ENCODE data around the gene CABLES1. TPM values are rescaled to one million over a fixed set of nuclear protein-coding genes. Genes with fewer than 3 reads are reported as not detected.
"Not testable (repeated sequence)": the region's sequence is repeated elsewhere in the genome, so short reads cannot be mapped to it uniquely, and the experiment has no call there.

The CABLES1 gene
- total and polyA plus RNA-seq, 9 donors = 3.7 to 8.6 (median 6.2) TPM

DNA sequence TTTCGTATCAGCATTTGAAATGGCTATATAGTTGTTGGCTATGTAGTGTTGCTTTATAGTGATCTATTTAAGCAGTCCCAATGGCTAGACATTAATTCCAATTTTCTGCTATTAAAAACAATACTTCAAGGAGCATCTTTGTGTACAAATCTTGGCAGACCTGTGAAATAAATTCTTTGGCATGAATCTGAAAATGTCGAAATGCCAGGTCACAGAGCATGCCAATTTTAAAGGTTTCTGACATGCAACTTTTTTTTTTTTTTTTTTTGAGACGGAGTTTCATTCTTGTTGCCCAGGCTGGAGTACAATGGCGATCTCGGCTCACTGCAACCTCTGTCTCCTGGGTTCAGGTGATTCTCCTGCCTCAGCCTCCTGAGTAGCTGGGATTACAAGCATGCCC lies 26.8 kb upstream of the CABLES1 start:
- peaks cover 8% of the 10 kb centered on the region for H3K4me1 ChIP-seq (ENCODE audit: control insufficient read depth, insufficient read depth, low read length)
- no peak overlapping the region for H3K27ac ChIP-seq (ENCODE audit: low read length)
- 80% methylated on average over 1 of the region's 5 CpGs for WGBS (ENCODE audit: insufficient coverage)
- DNase-seq = no peak
- no peak overlapping the region for H3K4me3 ChIP-seq (ENCODE audit: low read length)
- H3K9me3 ChIP-seq (replicated peaks; ENCODE audit: control insufficient read depth, low read depth, low read length) = peaks cover 3% of the 10 kb centered on the region
- peaks cover 2% of the 10 kb centered on the region for H3K27me3 ChIP-seq (ENCODE audit: control insufficient read depth, insufficient read depth, low read length)
- H3K36me3 ChIP-seq (ENCODE audit: control insufficient read depth, insufficient read depth, low read length) = no peaks in the 10 kb centered on the region

DNA sequence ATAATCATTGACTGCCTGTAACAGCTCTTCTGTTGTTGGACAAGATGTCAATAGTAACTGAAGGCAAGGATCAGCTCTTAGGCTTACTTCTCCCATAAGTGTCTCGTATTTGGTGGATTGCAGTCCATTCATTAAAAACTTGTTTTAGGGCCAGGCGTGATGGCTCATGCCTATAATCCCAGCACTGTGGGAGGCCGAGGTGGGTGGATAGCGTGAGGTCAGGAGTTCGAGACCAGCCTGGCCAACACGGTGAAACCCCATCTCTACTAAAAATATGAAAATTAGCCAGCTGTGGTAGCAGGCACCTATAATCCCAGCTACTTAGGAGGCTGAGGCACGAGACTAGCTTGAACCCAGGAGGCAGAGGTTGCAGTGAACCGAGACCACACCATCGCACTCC lies 26.1 kb upstream of the CABLES1 start:
- H3K27me3 ChIP-seq (ENCODE audit: control insufficient read depth, insufficient read depth, low read length); H3K36me3 ChIP-seq (ENCODE audit: control insufficient read depth, insufficient read depth, low read length); H3K4me1 ChIP-seq (ENCODE audit: control insufficient read depth, insufficient read depth, low read length); DNase-seq; H3K4me3 ChIP-seq (ENCODE audit: low read length); H3K9me3 ChIP-seq (replicated peaks; ENCODE audit: control insufficient read depth, low read depth, low read length); H3K27ac ChIP-seq (ENCODE audit: low read length): not testable (repeated sequence)
- 80% methylated on average over 1 of the region's 9 CpGs for whole genome bisulfite sequencing (ENCODE audit: insufficient coverage)

DNA sequence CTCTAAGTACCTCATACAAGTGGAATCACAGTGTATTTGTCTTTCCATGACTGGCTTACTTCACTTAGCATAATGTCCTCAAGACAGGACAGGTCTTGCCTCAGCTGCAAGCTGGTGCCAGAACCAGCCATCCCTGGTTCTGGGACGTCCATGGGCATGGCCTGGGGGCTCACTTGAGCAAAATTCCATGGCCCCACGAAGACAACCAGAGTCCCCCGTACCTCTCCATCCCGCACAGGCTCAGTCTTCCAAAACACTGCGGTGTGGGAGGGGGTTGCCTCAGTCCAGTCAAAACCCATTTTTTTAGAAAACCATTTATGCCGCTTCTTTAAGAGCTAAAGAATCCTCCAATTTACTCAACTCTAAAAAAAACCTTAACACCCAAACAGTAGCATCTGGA lies 21.7 kb upstream of the CABLES1 start:
- 33% methylated on average over 1 of the region's 6 CpGs for WGBS (ENCODE audit: insufficient coverage)

DNA sequence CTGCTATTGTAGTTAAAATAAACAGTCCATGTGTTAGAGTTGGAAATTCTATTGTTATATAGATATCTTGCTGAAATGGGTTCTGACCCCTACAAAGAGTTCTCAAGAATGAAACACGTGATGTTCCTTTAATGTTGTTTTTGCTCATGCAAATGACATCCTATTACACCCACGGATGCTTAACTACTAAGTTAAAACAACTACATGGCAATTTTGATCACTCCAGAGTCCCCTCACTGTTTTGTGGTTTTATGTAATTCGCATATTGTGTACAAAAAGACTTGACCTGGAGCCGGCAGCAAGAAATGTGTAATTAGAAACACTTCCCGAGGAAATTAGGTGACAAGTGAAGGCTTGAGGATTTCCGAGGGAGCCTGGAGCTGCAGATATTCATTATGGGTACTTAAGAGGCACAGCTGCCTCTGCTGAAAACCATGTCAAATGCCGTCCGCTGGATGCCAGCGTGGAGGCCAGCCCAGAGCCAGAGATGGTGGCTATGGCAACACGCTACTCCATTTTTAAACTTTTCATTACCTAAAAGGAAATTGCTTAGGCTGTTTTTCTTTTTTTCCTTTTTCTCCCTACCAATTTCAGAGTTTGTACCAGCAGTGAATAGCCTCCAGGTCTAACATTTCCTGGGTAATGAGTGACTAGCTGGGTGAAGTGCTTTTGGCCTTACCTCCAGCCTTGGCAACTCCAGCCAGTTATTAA lies 21.0 kb upstream of the CABLES1 start:
- peaks cover 11% of the 10 kb centered on the region for H3K27me3 ChIP-seq (ENCODE audit: control insufficient read depth, insufficient read depth, low read length)
- 25% methylated on average over 8 of the region's 10 CpGs for WGBS (ENCODE audit: insufficient coverage)
- no peaks in the 10 kb centered on the region for H3K36me3 ChIP-seq (ENCODE audit: control insufficient read depth, insufficient read depth, low read length)
- H3K4me3 ChIP-seq (ENCODE audit: low read length) = no peak overlapping the region
- peaks cover 7% of the 10 kb centered on the region for H3K4me1 ChIP-seq (ENCODE audit: control insufficient read depth, insufficient read depth, low read length)
- peaks cover 3% of the 10 kb centered on the region for H3K9me3 ChIP-seq (replicated peaks; ENCODE audit: control insufficient read depth, low read depth, low read length)
- H3K27ac ChIP-seq (ENCODE audit: low read length) = no peak overlapping the region
- peak; percentile 58 for DNase-seq

More for the DNA sequence above, 21.7 kb upstream of the CABLES1 start:
- Histone ChIP-seq H3K36me3 (ENCODE audit: control insufficient read depth, insufficient read depth, low read length) (no peaks in the 10 kb centered on the region), H3K9me3 (replicated peaks; ENCODE audit: control insufficient read depth, low read depth, low read length) (peaks cover 3% of the 10 kb centered on the region), H3K27me3 (ENCODE audit: control insufficient read depth, insufficient read depth, low read length) (peaks cover 11% of the 10 kb centered on the region), H3K4me3 (ENCODE audit: low read length) (no peak overlapping the region), H3K4me1 (ENCODE audit: control insufficient read depth, insufficient read depth, low read length) (peaks cover 7% of the 10 kb centered on the region), H3K27ac (ENCODE audit: low read length) (no peak overlapping the region)
- no peak for DNase-seq

DNA sequence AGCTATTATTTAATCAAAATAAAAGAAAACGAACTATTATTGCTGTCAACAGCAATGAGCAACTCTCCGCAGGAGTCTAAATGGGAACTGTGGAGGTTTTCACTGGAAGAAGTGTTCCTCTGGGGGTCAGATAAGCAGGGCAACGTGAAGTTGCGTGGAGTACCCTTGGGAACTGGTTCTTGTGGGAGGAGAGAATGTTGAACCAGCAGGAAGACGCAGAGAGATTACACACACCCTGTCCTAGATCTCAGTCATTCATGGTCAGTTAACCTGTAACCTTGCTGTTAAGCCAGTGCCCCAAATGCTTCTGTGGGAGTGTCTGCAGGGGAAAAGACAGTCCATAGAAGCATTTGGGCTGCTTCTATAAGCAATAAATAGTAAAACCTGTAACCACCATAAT lies 20.4 kb upstream of the CABLES1 start:
- H3K27ac ChIP-seq (ENCODE audit: low read length) = no peak overlapping the region
- no peak for DNase-seq
- no CpG with 5 or more reads among the region's 5 CpGs for WGBS (ENCODE audit: insufficient coverage)

DNA sequence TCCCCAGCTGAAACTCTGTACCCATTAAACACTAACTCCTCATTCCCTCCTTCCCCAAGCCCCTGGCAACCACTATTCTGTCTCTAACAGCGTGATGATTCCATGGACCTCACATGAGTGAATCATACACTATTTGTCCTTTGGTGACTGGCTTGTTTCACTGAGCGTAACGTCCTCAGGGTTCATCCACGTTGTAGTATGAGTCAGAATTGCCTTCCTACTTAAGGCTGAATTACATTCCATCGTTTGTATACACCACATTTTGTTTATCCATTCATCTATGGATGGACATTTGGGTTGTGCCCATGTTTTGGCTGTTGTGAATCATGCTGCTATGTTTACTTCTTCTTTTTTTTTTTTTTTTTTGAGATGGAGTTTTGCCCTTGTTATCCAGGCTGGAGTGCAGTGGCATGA lies 19.6 kb upstream of the CABLES1 start:
- Histone ChIP-seq H3K36me3 (ENCODE audit: control insufficient read depth, insufficient read depth, low read length) (no peaks in the 10 kb centered on the region), H3K27ac (ENCODE audit: low read length) (no peak overlapping the region), H3K9me3 (replicated peaks; ENCODE audit: control insufficient read depth, low read depth, low read length) (peaks cover 3% of the 10 kb centered on the region), H3K4me1 (ENCODE audit: control insufficient read depth, insufficient read depth, low read length) (peaks cover 7% of the 10 kb centered on the region), H3K4me3 (ENCODE audit: low read length) (no peak overlapping the region), H3K27me3 (ENCODE audit: control insufficient read depth, insufficient read depth, low read length) (peaks cover 11% of the 10 kb centered on the region)
- DNase-seq = no peak
- WGBS (ENCODE audit: insufficient coverage) = 81% methylated on average over 2 of the region's 5 CpGs

More for the DNA sequence above, 20.4 kb upstream of the CABLES1 start:
- peaks cover 7% of the 10 kb centered on the region for H3K4me1 ChIP-seq (ENCODE audit: control insufficient read depth, insufficient read depth, low read length)
- no peaks in the 10 kb centered on the region for H3K36me3 ChIP-seq (ENCODE audit: control insufficient read depth, insufficient read depth, low read length)
- H3K4me3 ChIP-seq (ENCODE audit: low read length) = no peak overlapping the region
- H3K27me3 ChIP-seq (ENCODE audit: control insufficient read depth, insufficient read depth, low read length) = peaks cover 11% of the 10 kb centered on the region
- H3K9me3 ChIP-seq (replicated peaks; ENCODE audit: control insufficient read depth, low read depth, low read length) = peaks cover 3% of the 10 kb centered on the region

DNA sequence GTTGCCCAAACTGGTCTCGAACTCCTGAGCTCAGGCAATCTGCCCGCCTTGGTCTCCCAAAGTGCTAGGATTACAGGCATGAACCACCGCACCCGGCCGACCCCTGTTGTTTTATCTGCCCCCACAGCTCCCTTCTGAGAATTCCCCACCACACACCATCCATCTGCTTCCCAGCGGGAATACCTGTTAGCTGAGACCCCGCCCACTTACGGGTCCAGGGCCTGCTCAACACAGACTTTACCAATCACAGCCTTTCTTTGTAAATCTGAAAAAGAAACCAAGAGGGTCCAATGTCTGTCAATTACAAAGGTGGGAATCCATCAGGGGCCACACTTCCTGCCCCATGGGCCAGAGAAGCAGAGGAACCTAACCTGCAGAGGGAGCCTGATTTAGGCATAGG lies 14.2 kb upstream of the CABLES1 start:
- Histone ChIP-seq H3K27ac (ENCODE audit: low read length) (no peak overlapping the region), H3K4me1 (ENCODE audit: control insufficient read depth, insufficient read depth, low read length) (no peaks in the 10 kb centered on the region), H3K9me3 (replicated peaks; ENCODE audit: control insufficient read depth, low read depth, low read length) (no peaks in the 10 kb centered on the region), H3K4me3 (ENCODE audit: low read length) (no peak overlapping the region), H3K27me3 (ENCODE audit: control insufficient read depth, insufficient read depth, low read length) (peaks cover 9% of the 10 kb centered on the region), H3K36me3 (ENCODE audit: control insufficient read depth, insufficient read depth, low read length) (no peaks in the 10 kb centered on the region)
- no peak for DNase-seq
- 100% methylated on average over 5 of the region's 8 CpGs for WGBS (ENCODE audit: insufficient coverage)

DNA sequence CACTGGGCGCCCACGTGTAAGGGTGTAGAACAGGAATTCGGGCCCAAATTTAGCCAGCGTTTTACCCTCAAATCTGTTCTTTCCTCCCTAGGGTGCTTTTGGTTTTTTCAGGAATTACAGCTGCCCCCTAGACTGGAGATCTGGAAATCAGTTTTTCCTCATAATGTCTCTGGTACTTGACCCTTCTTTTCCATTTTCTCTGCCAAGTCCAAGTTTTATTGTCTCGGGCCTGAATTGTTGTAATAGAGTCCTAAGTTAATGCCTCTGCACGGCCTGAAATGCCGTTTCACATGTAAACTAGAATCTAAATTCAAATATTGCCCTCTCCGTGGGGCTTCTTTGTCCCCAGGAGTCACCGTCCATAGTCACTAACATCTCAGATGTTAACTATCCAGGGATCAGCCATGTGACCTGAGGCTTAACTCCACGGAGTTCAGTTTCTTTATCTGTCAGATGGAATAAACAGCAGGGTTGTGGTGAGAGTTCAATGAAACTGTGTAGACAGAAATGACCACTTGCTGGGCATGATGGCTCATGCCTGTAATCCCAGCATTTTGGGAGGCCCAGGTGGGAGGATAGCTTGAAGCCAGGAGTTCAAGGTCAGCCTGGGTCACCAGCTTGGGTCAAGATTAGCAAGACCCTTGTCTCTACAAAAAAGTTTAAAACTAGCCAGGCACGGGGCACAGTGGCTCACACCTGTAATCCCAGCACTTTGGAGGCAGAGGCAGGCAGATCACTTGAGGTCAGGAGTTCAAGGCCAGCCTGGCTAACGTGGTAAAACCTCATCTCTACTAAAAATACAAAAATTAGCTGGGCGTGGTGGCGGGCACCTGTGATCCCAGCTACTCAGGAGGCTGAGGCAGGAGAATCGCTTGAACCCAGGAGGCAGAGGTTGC lies 12.7 kb upstream of the CABLES1 start:
- Histone ChIP-seq H3K27ac (ENCODE audit: low read length) (no peak overlapping the region), H3K36me3 (ENCODE audit: control insufficient read depth, insufficient read depth, low read length) (no peaks in the 10 kb centered on the region), H3K9me3 (replicated peaks; ENCODE audit: control insufficient read depth, low read depth, low read length) (no peaks in the 10 kb centered on the region), H3K4me1 (ENCODE audit: control insufficient read depth, insufficient read depth, low read length) (peaks cover 6% of the 10 kb centered on the region), H3K4me3 (ENCODE audit: low read length) (no peak overlapping the region), H3K27me3 (ENCODE audit: control insufficient read depth, insufficient read depth, low read length) (peaks cover 2% of the 10 kb centered on the region)
- DNase-seq = peak; percentile 89
- WGBS (ENCODE audit: insufficient coverage) = 35% methylated on average over 6 of the region's 15 CpGs

DNA sequence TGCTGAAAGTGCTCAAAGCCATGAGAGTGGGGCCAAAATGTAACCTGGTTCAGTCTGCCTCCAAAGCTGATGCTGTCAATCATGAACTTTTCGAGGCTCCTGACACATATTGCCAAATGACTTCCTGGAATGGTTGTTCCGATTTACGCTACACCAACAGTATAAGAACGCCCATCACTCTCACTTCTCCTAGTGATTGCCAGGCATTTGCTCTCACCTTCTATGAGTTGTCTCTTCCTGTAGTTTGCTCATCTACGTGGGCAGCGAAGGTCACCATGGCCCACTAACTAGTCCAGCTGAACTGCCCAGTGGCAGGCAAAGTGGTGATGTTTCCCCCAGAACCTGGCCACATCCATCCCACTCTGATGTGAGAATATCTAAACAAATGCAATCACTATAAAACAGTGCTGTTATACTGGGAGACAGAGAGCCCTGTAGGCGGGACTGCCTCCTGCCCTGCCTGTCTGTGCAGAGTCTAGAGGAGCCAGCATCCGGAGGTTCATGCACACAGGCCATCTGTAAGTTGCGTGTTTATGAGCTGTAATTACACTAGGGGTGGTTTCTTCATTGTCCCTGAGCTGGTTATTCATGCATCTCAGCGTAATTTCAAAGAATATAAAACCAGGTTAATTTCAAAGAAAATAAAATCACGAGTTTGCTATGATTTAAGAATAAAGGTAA lies 8.8 kb upstream of the CABLES1 start:
- Histone ChIP-seq H3K4me3 (ENCODE audit: low read length) (no peak overlapping the region), H3K27ac (ENCODE audit: low read length) (peak overlapping the region; percentile 38), H3K9me3 (replicated peaks; ENCODE audit: control insufficient read depth, low read depth, low read length) (no peaks in the 10 kb centered on the region), H3K27me3 (ENCODE audit: control insufficient read depth, insufficient read depth, low read length) (no peaks in the 10 kb centered on the region), H3K36me3 (ENCODE audit: control insufficient read depth, insufficient read depth, low read length) (no peaks in the 10 kb centered on the region), H3K4me1 (ENCODE audit: control insufficient read depth, insufficient read depth, low read length) (peaks cover 10% of the 10 kb centered on the region)
- DNase-seq = peak; percentile 57
- WGBS (ENCODE audit: insufficient coverage) = 57% methylated on average over 8 of the region's 11 CpGs

DNA sequence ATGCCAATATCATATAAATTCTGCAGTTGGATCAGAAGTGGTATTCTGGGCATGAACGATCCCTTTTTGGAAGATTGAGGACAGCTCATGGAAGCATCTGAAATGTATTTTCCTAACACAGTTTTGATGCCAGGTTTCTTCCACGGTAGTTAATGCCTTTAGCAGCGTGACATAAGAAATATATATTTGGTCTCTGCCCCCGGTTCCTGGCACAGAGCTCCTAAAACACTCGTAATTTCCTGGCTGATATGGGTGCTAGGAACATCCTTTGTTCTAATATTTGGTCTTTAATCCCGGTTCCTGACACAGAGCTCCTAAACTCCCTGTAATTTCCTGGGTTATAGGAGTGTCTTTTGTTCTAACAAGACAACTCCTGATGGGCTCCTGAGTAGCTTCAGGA lies 8.2 kb upstream of the CABLES1 start:
- WGBS (ENCODE audit: insufficient coverage) = no CpG with 5 or more reads among the region's 6 CpGs
- peaks cover 10% of the 10 kb centered on the region for H3K4me1 ChIP-seq (ENCODE audit: control insufficient read depth, insufficient read depth, low read length)
- no peak overlapping the region for H3K27ac ChIP-seq (ENCODE audit: low read length)
- H3K4me3 ChIP-seq (ENCODE audit: low read length) = no peak overlapping the region
- H3K27me3 ChIP-seq (ENCODE audit: control insufficient read depth, insufficient read depth, low read length) = no peaks in the 10 kb centered on the region
- no peaks in the 10 kb centered on the region for H3K36me3 ChIP-seq (ENCODE audit: control insufficient read depth, insufficient read depth, low read length)
- no peaks in the 10 kb centered on the region for H3K9me3 ChIP-seq (replicated peaks; ENCODE audit: control insufficient read depth, low read depth, low read length)
- DNase-seq = peak; percentile 87

Measured in muscle of leg (tissue), 11 donors.